ENCODE results near the gene BCL11B. TPM values are rescaled to one million over a fixed set of nuclear protein-coding genes. Genes with fewer than 3 reads are reported as not detected.

The BCL11B gene
- total and polyA plus RNA-seq, 2 donors (not counting 1 experiment from before 2014, with no cell fraction given): under 0.01 TPM; not detected in 1

- no peaks in the 10 kb centered on the region for H3K4me1 ChIP-seq (ENCODE audit: control insufficient read depth, extremely low read depth, insufficient read depth, low read length)
- TF ChIP-seq EZH2 (IDR thresholded peaks at IDR 0.05; ENCODE audit: low read length, missing control alignments) (no peak), CTCF (conservative IDR thresholded peaks at IDR 0.05 in 1 of 2, IDR thresholded peaks at IDR 0.05 in 1 of 2; ENCODE audit: low read depth in 1 of 2, low read length in 2 of 2) (no peak)
- no peaks in the 10 kb centered on the region for H3K27me3 ChIP-seq (ENCODE audit: control insufficient read depth, insufficient read depth, low read length)
- no peaks in the 10 kb centered on the region for H3K79me2 ChIP-seq (ENCODE audit: control insufficient read depth, insufficient read depth, low read length)
- H3K27ac ChIP-seq (ENCODE audit: insufficient read depth, low read length): no peak overlapping the region
- no peak overlapping the region for H3K4me2 ChIP-seq (ENCODE audit: extremely low read depth, insufficient read depth, low read length)
- no peak overlapping the region for H3K9ac ChIP-seq (ENCODE audit: insufficient read depth, low read length)
- no peak overlapping the region for H3K4me3 ChIP-seq (replicated peaks in 1 of 4; ENCODE audit: control extremely low read depth in 1 of 4, insufficient read depth in 1 of 4, low read depth in 3 of 4, low read length in 4 of 4)
- H4K20me1 ChIP-seq (ENCODE audit: control insufficient read depth, extremely low read depth, insufficient read depth, low read length): no peaks in the 10 kb centered on the region
- no peaks in the 10 kb centered on the region for H3K9me3 ChIP-seq (ENCODE audit: control insufficient read depth, insufficient read depth, low read depth, low read length)
- H3K36me3 ChIP-seq (ENCODE audit: control insufficient read depth, insufficient read depth, low read length): no peaks in the 10 kb centered on the region
- DNase-seq (ENCODE audit: low read depth in 2 of 2): no peak
- H2AFZ ChIP-seq (ENCODE audit: low read length): no peak overlapping the region
Observed at GRCh38 chr14:99209409-99209808, 62.6 kb downstream of the BCL11B start.

- Histone ChIP-seq H3K27ac (ENCODE audit: insufficient read depth, low read length) (no peak overlapping the region), H3K27me3 (ENCODE audit: control insufficient read depth, insufficient read depth, low read length) (no peaks in the 10 kb centered on the region), H3K36me3 (ENCODE audit: control insufficient read depth, insufficient read depth, low read length) (no peaks in the 10 kb centered on the region), H4K20me1 (ENCODE audit: control insufficient read depth, extremely low read depth, insufficient read depth, low read length) (no peaks in the 10 kb centered on the region), H3K79me2 (ENCODE audit: control insufficient read depth, insufficient read depth, low read length) (no peaks in the 10 kb centered on the region), H3K4me3 (replicated peaks in 1 of 4; ENCODE audit: control extremely low read depth in 1 of 4, insufficient read depth in 1 of 4, low read depth in 3 of 4, low read length in 4 of 4) (no peak overlapping the region), H3K4me2 (ENCODE audit: extremely low read depth, insufficient read depth, low read length) (no peak overlapping the region), H3K9me3 (ENCODE audit: control insufficient read depth, insufficient read depth, low read depth, low read length) (no peaks in the 10 kb centered on the region), H3K9ac (ENCODE audit: insufficient read depth, low read length) (no peak overlapping the region), H2AFZ (ENCODE audit: low read length) (no peak overlapping the region), H3K4me1 (ENCODE audit: control insufficient read depth, extremely low read depth, insufficient read depth, low read length) (no peaks in the 10 kb centered on the region)
- TF ChIP-seq CTCF (conservative IDR thresholded peaks at IDR 0.05 in 1 of 2, IDR thresholded peaks at IDR 0.05 in 1 of 2; ENCODE audit: low read depth in 1 of 2, low read length in 2 of 2) (no peak), EZH2 (IDR thresholded peaks at IDR 0.05; ENCODE audit: low read length, missing control alignments) (no peak)
- no peak for DNase-seq (ENCODE audit: low read depth in 2 of 2)
Observed at GRCh38 chr14:99208318-99208717, 63.7 kb downstream of the BCL11B start.

- Histone ChIP-seq H3K9me3 (ENCODE audit: control insufficient read depth, insufficient read depth, low read depth, low read length) (no peaks in the 10 kb centered on the region), H4K20me1 (ENCODE audit: control insufficient read depth, extremely low read depth, insufficient read depth, low read length) (no peaks in the 10 kb centered on the region), H3K27me3 (ENCODE audit: control insufficient read depth, insufficient read depth, low read length) (no peaks in the 10 kb centered on the region), H3K36me3 (ENCODE audit: control insufficient read depth, insufficient read depth, low read length) (no peaks in the 10 kb centered on the region), H3K4me2 (ENCODE audit: extremely low read depth, insufficient read depth, low read length) (no peak overlapping the region), H3K79me2 (ENCODE audit: control insufficient read depth, insufficient read depth, low read length) (no peaks in the 10 kb centered on the region), H2AFZ (ENCODE audit: low read length) (no peak overlapping the region), H3K9ac (ENCODE audit: insufficient read depth, low read length) (no peak overlapping the region), H3K27ac (ENCODE audit: insufficient read depth, low read length) (no peak overlapping the region), H3K4me1 (ENCODE audit: control insufficient read depth, extremely low read depth, insufficient read depth, low read length) (no peaks in the 10 kb centered on the region), H3K4me3 (replicated peaks in 1 of 4; ENCODE audit: control extremely low read depth in 1 of 4, insufficient read depth in 1 of 4, low read depth in 3 of 4, low read length in 4 of 4) (no peak overlapping the region)
- TF ChIP-seq CTCF (conservative IDR thresholded peaks at IDR 0.05 in 1 of 2, IDR thresholded peaks at IDR 0.05 in 1 of 2; ENCODE audit: low read depth in 1 of 2, low read length in 2 of 2) (no peak), EZH2 (IDR thresholded peaks at IDR 0.05; ENCODE audit: low read length, missing control alignments) (no peak)
- DNase-seq (ENCODE audit: low read depth in 2 of 2): no peak
Observed at GRCh38 chr14:99207456-99207855, 64.5 kb downstream of the BCL11B start.
